ENCODE data around the gene IFITM10. TPM values are rescaled to one million over a fixed set of nuclear protein-coding genes. Genes with fewer than 3 reads are reported as not detected.

The IFITM10 gene
- total RNA-seq, 1 donor = 18.1 TPM

DNA sequence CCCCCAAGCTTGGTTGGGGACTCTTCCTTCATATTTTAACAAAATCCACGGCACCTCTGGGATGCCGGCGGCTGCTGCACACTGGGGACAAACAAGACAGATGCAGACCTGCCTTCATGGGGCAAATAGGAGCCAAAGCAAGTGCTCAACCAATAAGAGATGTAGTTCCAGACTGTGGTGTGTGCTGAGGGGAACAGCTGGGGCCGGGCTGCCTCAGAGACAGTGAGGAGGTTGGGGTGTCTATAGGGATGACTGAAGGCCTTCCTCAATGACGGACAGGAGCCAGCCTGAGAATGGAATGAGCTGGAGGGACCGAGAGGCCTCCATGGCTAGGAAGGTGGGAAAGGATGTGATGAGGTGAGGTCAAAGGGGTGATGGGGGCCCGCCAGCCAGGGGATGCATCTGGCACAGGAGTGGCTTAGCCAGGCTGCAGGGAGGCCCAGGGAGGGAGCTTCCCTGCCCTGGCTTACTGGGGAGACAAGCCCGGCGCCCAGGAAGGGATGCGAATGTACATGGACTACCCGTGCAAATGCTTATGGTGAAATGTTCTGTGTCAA lies 23.7 kb upstream of the IFITM10 start:
- Histone ChIP-seq H4K20me1 (ENCODE audit: insufficient read depth, low read length) (no peaks in the 10 kb centered on the region), H3K4me2 (ENCODE audit: insufficient read depth, low read length) (no peak overlapping the region), H3K9me3 (ENCODE audit: low read depth, low read length) (no peaks in the 10 kb centered on the region), H3K4me1 (ENCODE audit: insufficient read depth, low read length) (peaks cover 15% of the 10 kb centered on the region), H3K4me3 (ENCODE audit: insufficient read depth, low read length) (no peak overlapping the region), H2AFZ (ENCODE audit: low read length) (no peak overlapping the region), H3K79me2 (ENCODE audit: insufficient read depth, low read length) (no peaks in the 10 kb centered on the region), H3K27me3 (ENCODE audit: insufficient read depth, low read length) (no peaks in the 10 kb centered on the region), H3K27ac (ENCODE audit: low read depth, low read length) (no peak overlapping the region), H3K36me3 (ENCODE audit: insufficient read depth, low read length) (no peaks in the 10 kb centered on the region)
- peak; percentile 84 for DNase-seq (ENCODE audit: insufficient read length, low spot score, missing footprints)
- TF ChIP-seq, protein P1, sequence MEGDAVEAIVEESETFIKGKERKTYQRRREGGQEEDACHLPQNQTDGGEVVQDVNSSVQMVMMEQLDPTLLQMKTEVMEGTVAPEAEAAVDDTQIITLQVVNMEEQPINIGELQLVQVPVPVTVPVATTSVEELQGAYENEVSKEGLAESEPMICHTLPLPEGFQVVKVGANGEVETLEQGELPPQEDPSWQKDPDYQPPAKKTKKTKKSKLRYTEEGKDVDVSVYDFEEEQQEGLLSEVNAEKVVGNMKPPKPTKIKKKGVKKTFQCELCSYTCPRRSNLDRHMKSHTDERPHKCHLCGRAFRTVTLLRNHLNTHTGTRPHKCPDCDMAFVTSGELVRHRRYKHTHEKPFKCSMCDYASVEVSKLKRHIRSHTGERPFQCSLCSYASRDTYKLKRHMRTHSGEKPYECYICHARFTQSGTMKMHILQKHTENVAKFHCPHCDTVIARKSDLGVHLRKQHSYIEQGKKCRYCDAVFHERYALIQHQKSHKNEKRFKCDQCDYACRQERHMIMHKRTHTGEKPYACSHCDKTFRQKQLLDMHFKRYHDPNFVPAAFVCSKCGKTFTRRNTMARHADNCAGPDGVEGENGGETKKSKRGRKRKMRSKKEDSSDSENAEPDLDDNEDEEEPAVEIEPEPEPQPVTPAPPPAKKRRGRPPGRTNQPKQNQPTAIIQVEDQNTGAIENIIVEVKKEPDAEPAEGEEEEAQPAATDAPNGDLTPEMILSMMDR (IDR thresholded peaks at IDR 0.05; ENCODE audit: extremely low read depth, low read depth, low read length) = no peak

DNA sequence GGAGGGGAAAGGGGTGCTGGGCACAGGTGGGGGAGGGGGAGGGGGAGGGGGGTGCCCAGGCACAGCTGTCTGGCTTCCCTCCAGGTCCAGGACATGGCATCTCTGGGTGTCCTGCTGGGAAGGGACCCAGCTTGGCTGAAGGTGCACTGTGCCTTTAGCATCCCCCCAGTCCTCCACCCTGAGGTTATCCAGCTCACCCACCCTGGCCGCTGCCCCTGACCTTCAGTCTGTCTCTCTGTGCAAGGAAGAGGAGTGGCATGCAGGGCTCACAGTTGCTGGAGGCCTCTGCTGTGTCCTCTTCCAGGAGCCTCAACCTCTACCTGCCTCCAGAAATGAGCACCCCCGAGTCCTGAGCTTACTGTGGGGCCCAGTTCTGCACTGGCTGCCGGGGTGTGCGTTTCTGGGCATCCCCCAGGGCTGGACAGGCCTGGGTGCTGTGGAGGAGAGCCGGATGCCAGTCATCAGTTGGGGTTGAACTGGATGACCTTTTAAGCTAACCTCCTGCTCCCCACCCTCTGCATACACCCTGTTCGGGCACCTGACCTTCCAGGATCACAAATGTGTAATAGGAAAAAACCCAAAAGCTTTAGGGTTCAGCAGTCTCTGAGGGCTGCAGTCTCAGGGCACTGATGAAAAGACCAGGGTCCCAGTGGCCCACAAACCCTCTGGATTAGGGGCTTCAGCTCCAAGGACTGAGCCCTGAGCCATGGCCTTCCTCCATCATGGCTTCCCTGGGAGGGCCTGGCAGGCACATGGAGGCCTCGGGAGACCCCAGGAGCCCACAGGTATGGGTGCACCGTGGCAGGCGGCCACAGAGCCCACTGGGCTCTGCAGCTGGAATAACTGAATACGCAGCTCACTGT lies 23.0 kb upstream of the IFITM10 start:
- H4K20me1 ChIP-seq (ENCODE audit: insufficient read depth, low read length) = no peaks in the 10 kb centered on the region
- H3K27me3 ChIP-seq (ENCODE audit: insufficient read depth, low read length) = no peaks in the 10 kb centered on the region
- H3K9me3 ChIP-seq (ENCODE audit: low read depth, low read length) = no peaks in the 10 kb centered on the region
- no peak overlapping the region for H3K4me3 ChIP-seq (ENCODE audit: insufficient read depth, low read length)
- H3K4me2 ChIP-seq (ENCODE audit: insufficient read depth, low read length) = no peak overlapping the region
- DNase-seq (ENCODE audit: insufficient read length, low spot score, missing footprints) = peak; percentile 71
- TF ChIP-seq, protein P1 (IDR thresholded peaks at IDR 0.05; ENCODE audit: extremely low read depth, low read depth, low read length) = no peak
- peaks cover 15% of the 10 kb centered on the region for H3K4me1 ChIP-seq (ENCODE audit: insufficient read depth, low read length)
- H3K36me3 ChIP-seq (ENCODE audit: insufficient read depth, low read length) = no peaks in the 10 kb centered on the region
- no peaks in the 10 kb centered on the region for H3K79me2 ChIP-seq (ENCODE audit: insufficient read depth, low read length)
- no peak overlapping the region for H2AFZ ChIP-seq (ENCODE audit: low read length)
- H3K27ac ChIP-seq (ENCODE audit: low read depth, low read length) = no peak overlapping the region

DNA sequence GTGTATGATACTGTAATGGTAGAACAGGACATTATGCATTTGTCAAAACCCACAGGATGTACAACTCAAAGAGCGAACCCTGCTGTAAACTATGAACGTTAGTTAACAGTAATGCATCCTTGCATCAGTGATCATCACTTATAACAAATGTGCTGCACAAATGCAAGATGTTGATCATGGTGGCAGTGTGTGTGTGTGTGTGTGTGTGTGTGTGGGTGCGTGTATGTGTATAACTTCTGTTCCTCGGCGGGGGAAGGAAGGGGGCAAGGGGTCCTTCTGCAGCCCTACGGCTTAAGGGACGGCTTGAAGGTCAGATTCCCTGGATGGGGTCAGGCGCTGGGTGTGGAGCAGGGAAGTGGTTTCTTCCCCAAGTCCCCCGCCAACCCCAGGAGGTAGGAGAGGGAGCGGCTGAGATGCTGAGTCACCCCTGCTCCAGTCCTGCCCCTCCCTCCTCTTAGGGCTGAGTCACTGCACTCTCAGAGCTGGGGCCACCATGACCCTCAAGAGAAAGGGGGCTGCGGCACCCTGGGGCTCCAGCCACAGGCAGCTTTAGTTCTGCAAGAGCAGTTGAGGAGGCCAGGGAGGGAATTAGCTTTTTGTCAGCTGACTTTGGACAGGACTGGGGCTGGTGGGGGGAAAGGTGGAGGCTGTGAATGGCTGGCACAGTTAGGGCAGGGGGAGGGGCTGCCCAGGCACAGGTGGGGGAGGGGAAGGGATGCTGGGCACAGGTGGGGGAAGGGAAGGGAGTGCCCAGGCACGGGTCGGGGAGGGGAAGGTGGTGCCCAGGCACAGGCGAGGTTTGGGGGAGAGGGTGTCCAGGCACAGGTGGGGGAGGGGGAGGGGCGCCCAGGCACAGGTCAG lies 22.1 kb upstream of the IFITM10 start:
- H3K9me3 ChIP-seq (ENCODE audit: low read depth, low read length) = no peaks in the 10 kb centered on the region
- TF ChIP-seq, protein P1 (IDR thresholded peaks at IDR 0.05; ENCODE audit: extremely low read depth, low read depth, low read length) = no peak
- H3K27me3 ChIP-seq (ENCODE audit: insufficient read depth, low read length) = no peaks in the 10 kb centered on the region
- peak overlapping the region; percentile 73 for H3K4me2 ChIP-seq (ENCODE audit: insufficient read depth, low read length)
- peak; percentile 100 for DNase-seq (ENCODE audit: insufficient read length, low spot score, missing footprints)
- H3K4me3 ChIP-seq (ENCODE audit: insufficient read depth, low read length) = peak overlapping the region; percentile 53
- peak overlapping the region; percentile 40 for H3K27ac ChIP-seq (ENCODE audit: low read depth, low read length)
- peaks cover 15% of the 10 kb centered on the region for H3K4me1 ChIP-seq (ENCODE audit: insufficient read depth, low read length)
- H3K36me3 ChIP-seq (ENCODE audit: insufficient read depth, low read length) = no peaks in the 10 kb centered on the region
- H2AFZ ChIP-seq (ENCODE audit: low read length) = peak overlapping the region; percentile 85
- H4K20me1 ChIP-seq (ENCODE audit: insufficient read depth, low read length) = no peaks in the 10 kb centered on the region
- H3K79me2 ChIP-seq (ENCODE audit: insufficient read depth, low read length) = no peaks in the 10 kb centered on the region
